Smooth muscle cell (in vitro differentiated cells): ENCODE measurements around the gene FCMR. TPM values are rescaled to one million over a fixed set of nuclear protein-coding genes. Genes with fewer than 3 reads are reported as not detected.

Experiments
- DNase-seq: peaks from one replicate; lab custom pipeline; 2025; ENCODE audit not compliant: unreplicated experiment; lab: John Stamatoyannopoulos, UW
- H2AFZ ChIP-seq: fragments of 200-600 bp; sonication (generic); 2 replicates; pipeline ENCODE4 v1.6.0; 2016; ENCODE audit warnings: antibody characterized with exemption, low read depth, mild to moderate bottlenecking
- H3F3A ChIP-seq: fragments of 200-600 bp; sonication (generic); 2 replicates; pipeline ENCODE4 v1.6.0; 2017; ENCODE audit warnings: antibody characterized with exemption, low read depth
- H3K27ac ChIP-seq: fragments of 200-600 bp; sonication (generic); 2 replicates; pipeline ENCODE4 v1.5.1; 2016; ENCODE audit warnings: low read depth, mild to moderate bottlenecking
- H3K27me3 ChIP-seq: fragments of 200-600 bp; sonication (generic); 2 replicates; pipeline ENCODE4 v1.6.1; 2016; ENCODE audit warnings: low read depth, mild to moderate bottlenecking
- H3K36me3 ChIP-seq: fragments of 200-600 bp; sonication (generic); 2 replicates; pipeline ENCODE4 v1.5.1; 2016; ENCODE audit warnings: low read depth
- H3K4me1 ChIP-seq: fragments of 200-600 bp; sonication (generic); 2 replicates; pipeline ENCODE4 v1.5.1; 2016; ENCODE audit warnings: low read depth
- H3K4me2 ChIP-seq: fragments of 200-600 bp; sonication (generic); 2 replicates; pipeline ENCODE4 v1.6.0; 2016; ENCODE audit warnings: mild to moderate bottlenecking
- H3K4me3 ChIP-seq: fragments of 200-600 bp; sonication (generic); 2 replicates; pipeline ENCODE4 v1.5.1; 2016; ENCODE audit warnings: mild to moderate bottlenecking
- H3K79me2 ChIP-seq: fragments of 200-600 bp; sonication (generic); 2 replicates; pipeline ENCODE4 v1.6.0; 2016; ENCODE audit warnings: low read depth, mild to moderate bottlenecking
- H3K9ac ChIP-seq: fragments of 200-600 bp; sonication (generic); 2 replicates; pipeline ENCODE4 v1.6.0; 2016; ENCODE audit warnings: low read depth
- H3K9me3 ChIP-seq: fragments of 200-600 bp; sonication (generic); replicated peaks from 2 replicates; pipeline ENCODE4 v1.5.1; 2016; ENCODE audit warnings: low read depth
- H4K20me1 ChIP-seq: fragments of 200-600 bp; sonication (generic); 2 replicates; pipeline ENCODE4 v1.6.0; 2016; ENCODE audit warnings: low read depth
- CTCF ChIP-seq: fragments of 200-600 bp; sonication (generic); IDR thresholded peaks from 2 replicates; pipeline ENCODE4 v1.5.1; 2017; ENCODE audit warnings: borderline replicate concordance, mild to moderate bottlenecking, antibody characterized with exemption; ENCODE audit not compliant: insufficient read depth, poor library complexity, severe bottlenecking
- WGBS: methylation state at CpG from one replicate; pipeline ENCODE4 v1.1.7; 2016; ENCODE audit warnings: low lambda C conversion rate; 5-methylcytosine and 5-hydroxymethylcytosine counted together
- polyA plus RNA-seq: library from polyadenylated mRNA; unstranded; fragments of >200 nt; fragmentation: Nextera tagmentation; extraction: Ambion mirVana; gene quantifications from 2 replicates; pipeline ENCODE4 v1.2.1, GENCODE V29; 2016
- total RNA-seq: library from RNA; depleted of rRNA; stranded (reverse); fragments of >200 nt; gene quantifications from 2 replicates; pipeline ENCODE4 v1.2.3, GENCODE V29; 2014

The FCMR gene
- total and polyA plus RNA-seq, 2 experiments from 2014 or later = 1.6 TPM; not detected in 1

DNA sequence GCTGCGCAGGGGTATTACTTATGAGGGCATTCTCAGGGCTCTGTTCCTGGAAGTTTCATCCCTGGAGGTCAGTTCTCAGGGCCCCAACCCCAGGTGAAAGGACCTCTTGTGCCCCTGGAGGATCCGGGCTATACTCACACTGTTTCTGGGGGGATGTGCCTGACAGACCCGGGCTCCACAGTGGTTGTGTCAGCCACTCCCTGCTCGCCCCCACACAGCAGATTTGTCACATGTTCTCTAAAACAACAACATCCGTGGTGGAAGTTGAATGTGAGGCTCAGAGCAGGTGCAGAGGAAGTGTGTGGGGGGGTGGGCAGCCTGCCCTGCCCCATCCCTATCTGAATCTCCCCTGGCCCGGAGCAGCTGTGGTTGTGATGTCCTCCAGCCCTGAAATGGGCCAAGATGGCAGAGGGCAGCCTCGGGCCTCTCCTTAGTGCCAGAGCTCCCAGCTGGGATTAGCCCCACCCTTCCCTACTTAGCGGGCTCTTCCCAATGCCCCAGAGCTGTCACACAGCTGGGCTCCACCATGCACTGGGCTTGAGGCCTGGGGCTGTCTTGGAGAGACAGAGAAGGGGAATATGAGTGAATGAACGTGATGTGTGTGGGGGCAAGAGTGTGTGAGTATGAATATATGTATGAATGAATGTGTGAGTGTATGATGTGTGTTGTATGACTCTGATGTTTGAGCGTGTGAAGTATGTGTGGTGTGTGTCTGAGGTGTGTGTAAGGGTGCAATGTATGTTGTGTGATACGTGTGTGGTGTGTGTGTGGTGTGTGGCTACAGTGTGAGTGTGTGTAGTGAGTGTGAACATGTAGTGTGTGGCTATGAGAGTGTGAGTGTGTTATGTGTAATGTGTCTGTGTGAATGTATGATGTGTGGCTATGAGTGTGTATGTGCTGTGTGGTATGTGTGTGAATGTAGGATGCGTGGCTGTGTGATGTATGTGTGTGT, 1.5 kb upstream of the FCMR start:
- Histone ChIP-seq H3K4me2 (no peak overlapping the region), H3K9ac (no peak overlapping the region), H4K20me1 (no peaks in the 10 kb centered on the region), H3K27me3 (no peaks in the 10 kb centered on the region), H2AFZ (no peak overlapping the region), H3K79me2 (no peaks in the 10 kb centered on the region), H3K36me3 (no peaks in the 10 kb centered on the region), H3F3A (no peaks in the 10 kb centered on the region), H3K9me3 (no peaks in the 10 kb centered on the region), H3K27ac (no peak overlapping the region), H3K4me1 (no peaks in the 10 kb centered on the region), H3K4me3 (no peak overlapping the region)
- TF ChIP-seq CTCF = no peak
- WGBS = 88% methylated on average over 12 of the region's 12 CpGs
- no peak for DNase-seq

DNA sequence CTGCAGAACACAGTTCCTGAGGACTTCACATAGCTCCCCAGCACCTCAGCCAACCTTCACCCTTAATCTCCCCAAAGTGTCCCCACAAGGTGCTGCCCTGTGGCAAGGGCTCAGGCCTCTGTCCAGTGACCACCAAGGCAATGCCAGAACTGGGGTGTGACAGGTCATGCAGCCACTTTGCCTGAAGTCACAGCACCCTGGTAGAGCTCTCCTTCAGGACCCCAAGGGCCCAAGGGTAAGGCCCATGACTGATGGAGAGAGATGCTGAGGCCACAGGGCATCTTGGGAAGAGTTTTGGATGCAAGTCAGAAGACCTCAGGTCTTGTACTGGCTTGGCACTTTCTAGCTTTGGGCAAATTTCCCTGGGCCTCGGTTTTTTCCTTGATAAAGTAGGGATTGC, 783 bp upstream of the FCMR start:
- no peaks in the 10 kb centered on the region for H4K20me1 ChIP-seq
- no peak overlapping the region for H3K4me3 ChIP-seq
- no peak overlapping the region for H2AFZ ChIP-seq
- H3F3A ChIP-seq = no peaks in the 10 kb centered on the region
- 88% methylated on average over 1 of the region's 1 CpG for WGBS
- no peaks in the 10 kb centered on the region for H3K79me2 ChIP-seq
- peaks cover 4% of the 10 kb centered on the region for H3K27me3 ChIP-seq
- H3K4me2 ChIP-seq = no peak overlapping the region
- no peak overlapping the region for H3K9ac ChIP-seq
- H3K27ac ChIP-seq = no peak overlapping the region
- no peaks in the 10 kb centered on the region for H3K9me3 ChIP-seq
- no peaks in the 10 kb centered on the region for H3K4me1 ChIP-seq
- no peak for TF ChIP-seq CTCF
- no peak for DNase-seq
- no peaks in the 10 kb centered on the region for H3K36me3 ChIP-seq

DNA sequence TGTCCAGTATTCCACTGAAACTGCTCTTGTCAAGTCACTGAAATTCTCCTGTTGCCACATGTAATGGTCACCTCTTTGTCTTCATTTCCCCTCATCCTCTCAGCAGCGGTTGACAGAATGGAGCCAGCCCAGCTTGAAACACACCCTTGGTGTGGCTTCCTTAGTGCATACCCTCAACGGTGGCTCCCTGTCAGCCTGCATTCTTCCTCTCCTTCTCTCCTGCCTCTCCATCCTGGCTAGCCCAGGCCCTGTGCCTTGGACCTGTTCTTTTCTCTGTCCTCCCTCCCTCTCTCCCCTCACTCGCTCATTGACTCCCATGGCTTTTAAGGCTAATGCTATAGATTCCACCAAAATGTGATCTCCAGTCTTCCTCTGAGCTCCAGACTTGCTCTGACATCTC, 3.7 kb downstream of the FCMR start:
- H2AFZ ChIP-seq = no peak overlapping the region
- no peaks in the 10 kb centered on the region for H3K4me1 ChIP-seq
- no peaks in the 10 kb centered on the region for H3K79me2 ChIP-seq
- 88% methylated on average over 3 of the region's 3 CpGs for WGBS
- H4K20me1 ChIP-seq = no peaks in the 10 kb centered on the region
- H3F3A ChIP-seq = no peaks in the 10 kb centered on the region
- H3K27me3 ChIP-seq = peaks cover 46% of the 10 kb centered on the region
- no peaks in the 10 kb centered on the region for H3K9me3 ChIP-seq
- no peaks in the 10 kb centered on the region for H3K36me3 ChIP-seq
- no peak for DNase-seq
- H3K4me2 ChIP-seq = no peak overlapping the region
- H3K9ac ChIP-seq = no peak overlapping the region
- H3K27ac ChIP-seq = no peak overlapping the region
- no peak for TF ChIP-seq CTCF
- no peak overlapping the region for H3K4me3 ChIP-seq
